ENCODE measurements around the gene TRH.
"Not testable (repeated sequence)": the region's sequence is repeated elsewhere in the genome, so short reads cannot be mapped to it uniquely, and the experiment has no call there.

Gene TRH

DNA sequence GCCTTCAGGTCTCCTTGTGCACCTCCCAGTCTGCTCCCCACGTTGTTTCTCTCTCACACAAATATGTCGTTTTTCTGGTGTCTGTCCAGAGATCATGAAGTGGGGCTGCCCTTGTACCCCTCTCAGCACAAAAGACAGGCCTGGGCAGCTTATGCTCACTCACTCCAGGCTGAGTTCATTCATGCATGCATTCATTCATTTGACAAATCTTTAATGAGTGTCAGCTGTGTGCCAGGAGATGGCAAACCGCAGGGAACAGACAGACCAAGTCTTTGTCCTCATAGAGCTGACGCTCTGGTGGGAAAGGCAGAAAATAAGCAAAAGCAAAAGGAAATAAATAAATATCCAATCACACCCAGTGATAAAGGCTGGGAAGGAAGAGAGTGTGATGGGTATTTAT, 7.6 kb upstream of the TRH start:
- DNase-seq, result no peak

- DNase-seq, result no peak
Measured at GRCh38 chr3:129967761-129968160, 6.8 kb upstream of the TRH start.

DNA sequence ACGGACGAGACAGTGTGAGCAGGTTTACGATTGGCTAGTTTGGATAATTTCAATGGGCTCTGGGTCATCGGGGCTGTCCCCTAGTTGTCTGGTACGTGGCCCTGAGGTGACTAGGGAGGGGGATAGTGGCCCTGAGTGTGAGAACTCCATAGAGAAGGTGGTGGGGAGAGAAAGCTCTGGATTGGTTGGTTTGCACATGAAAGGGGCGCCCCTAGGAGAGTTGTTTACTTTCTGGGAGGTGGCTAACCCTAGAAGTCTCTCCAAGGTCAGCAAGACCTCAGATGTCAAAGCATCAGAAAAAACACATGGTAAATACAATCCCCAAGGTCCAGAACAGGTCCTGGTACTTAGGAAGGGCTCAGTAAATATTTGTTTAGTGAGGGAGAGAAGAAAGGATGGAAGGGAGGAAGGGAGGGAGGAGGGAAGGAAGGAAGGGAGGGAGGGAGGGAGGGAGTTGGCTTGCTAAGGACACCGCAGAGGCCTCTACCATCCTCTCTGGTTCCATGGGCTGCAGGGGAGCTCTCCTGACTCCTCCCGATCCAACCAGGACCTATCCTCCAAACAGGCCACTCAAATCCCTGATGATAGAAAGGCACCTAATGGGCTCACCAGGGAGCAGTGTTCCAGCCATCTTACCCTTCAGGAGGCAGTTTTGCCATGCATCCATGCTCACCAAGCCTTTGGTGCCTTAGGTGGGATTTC, 3.0 kb upstream of the TRH start:
- DNase-seq, result no peak

- no peak for DNase-seq
Measured at GRCh38 chr3:129972301-129972700, 2.2 kb upstream of the TRH start.

- DNase-seq, result no peak
Measured at GRCh38 chr3:129973853-129974563, 512 bp upstream of the TRH start.

DNA sequence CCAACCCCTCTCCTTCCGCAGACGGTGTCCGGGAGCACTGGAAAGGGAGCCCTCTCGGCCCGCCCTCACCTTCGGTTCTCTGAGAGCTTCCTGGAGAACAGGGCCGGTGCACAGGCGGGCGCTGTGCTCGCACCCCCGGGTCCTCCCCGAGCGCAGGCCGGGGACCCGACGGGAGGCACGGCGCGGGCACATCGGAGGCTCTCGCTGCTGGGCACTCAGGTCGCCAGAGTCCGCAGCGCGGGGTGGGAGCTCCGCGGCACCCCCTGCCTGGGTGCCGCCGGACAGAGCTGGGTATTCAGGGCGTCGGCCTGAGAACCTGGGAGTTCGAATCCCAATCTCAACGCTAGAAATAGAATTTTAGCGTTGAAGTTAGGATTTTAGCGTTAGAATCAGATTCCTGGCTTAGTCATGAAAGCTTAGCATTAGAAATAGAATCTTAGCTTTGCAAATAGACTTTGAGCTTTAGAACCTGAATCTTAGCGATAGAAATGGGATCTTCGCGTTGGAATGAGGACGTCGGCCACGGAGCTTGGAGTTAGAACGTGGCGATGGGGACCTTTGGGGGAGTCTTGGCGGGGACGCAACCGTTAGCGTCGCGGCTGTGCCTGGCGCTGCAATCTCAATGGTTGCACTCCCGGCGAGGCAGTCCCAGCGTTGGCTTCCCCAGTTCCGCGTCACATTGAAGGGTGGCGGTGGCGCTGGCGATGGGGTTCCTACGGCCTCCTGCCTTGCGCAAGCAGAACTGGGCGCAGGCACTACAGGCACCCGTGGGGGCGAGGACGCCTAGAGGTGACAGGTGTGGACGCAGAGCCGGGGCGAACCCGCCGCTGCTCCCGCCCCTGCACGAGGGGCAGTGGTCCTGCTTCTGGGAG, 549 bp downstream of the TRH start:
- DNase-seq, result peak; percentile 9

DNA sequence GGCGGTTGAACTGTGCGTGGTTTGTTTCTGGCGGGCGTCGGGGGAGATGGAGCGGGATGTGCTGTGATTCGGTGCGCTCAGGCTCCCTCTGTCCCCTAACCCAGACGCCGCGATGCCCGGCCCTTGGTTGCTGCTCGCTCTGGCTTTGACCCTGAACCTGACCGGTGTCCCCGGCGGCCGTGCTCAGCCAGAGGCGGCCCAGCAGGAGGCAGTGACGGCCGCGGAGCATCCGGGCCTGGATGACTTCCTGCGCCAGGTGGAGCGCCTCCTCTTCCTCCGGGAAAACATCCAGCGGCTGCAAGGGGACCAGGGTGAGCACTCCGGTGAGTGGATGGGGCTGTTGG, 1.2 kb downstream of the TRH start:
- DNase-seq, result no peak

DNA sequence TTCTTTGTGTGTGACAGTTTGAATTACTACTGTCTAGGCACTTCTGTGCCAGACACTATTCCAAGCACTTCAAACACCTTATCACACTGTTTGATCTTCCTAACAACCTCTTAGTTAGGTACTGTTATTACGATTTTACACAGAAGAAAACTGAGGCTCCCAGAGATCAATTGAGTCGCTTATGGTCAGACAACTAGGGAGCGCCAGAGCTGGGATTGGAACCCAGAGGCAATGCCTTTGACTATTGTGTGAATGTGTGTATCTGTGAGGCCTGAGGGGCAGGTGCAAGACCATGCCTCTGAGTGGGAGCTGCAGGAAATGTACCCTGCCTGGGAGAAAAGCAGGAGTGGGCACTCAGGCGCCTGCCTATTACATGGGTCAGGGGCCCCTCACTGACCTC, 1.8 kb downstream of the TRH start:
- DNase-seq, result no peak

DNA sequence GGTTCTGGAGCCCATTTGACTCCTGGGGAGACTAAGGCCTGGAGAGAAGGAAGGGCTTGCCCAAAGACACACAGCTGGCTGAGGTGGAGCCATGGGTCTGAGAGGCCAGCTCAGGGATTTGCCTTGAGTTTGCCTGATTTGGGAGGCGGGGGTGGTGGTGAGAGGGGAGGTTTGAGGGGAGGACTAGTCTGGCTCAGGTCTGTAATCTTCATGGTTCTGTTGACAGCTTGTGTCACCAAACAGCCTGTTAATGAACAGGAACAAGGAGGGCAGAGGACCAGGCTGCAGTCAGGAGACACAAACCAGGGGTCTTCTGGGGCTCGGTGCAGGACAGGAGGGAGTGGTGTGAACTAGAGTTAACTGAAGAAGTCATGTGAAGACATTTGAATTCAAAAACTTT, 3.6 kb downstream of the TRH start:
- DNase-seq, result no peak

- DNase-seq, result no peak
Measured at GRCh38 chr3:129979905-129980304, 5.4 kb downstream of the TRH start.

DNA sequence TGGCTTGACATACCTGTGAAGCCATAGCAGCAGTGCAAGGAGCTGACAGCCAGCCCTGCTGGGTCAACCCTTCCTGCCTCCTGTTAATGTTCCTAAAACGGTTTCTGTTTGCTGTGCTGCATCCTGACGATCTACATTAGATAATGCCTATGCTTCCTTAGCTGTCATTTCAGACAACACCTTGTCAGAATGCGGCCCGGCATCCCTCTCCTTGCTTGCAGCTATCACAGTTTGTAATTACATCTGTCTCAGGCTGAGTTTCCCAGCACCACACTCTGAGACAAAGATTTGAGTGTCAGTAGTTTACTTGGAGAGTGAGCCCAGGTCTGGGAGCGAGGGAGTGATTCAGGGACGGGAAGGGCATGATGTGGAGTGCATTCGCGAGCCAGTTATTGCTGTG, 9.0 kb downstream of the TRH start:
- no peak for DNase-seq

DNA sequence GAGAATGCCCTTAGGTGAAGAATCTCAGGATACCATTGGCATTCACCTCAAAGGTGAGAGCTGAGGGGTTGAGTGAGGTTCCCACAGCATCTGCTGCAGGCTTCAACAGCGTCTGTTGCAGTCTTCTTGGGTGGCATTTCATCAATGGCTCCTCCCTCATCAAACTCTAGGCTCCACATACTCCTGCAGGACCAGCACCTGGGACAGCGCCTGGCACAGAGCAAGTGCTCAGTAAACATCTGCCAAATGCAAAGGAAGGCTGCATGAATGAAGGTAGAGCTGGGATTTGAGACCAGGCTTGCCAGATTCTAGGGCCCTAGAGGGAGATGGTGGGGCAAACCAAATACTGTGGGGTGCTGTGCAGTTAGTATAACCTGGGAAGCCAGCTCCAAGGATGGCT, 9.6 kb downstream of the TRH start:
- no peak for DNase-seq

DNA sequence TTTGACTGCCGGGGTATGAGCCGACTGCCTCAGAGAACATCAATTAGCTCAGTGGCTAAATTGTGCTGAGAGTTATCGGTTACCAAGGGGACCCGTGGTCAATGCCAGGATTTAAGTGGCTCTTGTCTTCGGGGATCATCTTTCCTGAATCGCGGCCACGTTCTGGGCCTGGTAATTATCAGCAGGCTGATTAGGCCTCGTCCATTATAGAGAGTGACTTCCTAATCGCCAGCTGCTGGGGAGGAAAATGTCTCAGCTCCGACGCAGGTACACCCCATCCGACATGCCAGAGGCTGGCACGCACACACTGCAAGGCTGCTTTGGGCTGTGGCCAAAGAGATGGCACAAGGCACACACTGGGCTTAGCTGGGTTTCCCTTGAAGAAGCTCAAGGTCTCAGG, 10.6 kb downstream of the TRH start:
- DNase-seq, result no peak

- DNase-seq, result no peak
Measured at GRCh38 chr3:129988429-129988828, 13.9 kb downstream of the TRH start.

DNA sequence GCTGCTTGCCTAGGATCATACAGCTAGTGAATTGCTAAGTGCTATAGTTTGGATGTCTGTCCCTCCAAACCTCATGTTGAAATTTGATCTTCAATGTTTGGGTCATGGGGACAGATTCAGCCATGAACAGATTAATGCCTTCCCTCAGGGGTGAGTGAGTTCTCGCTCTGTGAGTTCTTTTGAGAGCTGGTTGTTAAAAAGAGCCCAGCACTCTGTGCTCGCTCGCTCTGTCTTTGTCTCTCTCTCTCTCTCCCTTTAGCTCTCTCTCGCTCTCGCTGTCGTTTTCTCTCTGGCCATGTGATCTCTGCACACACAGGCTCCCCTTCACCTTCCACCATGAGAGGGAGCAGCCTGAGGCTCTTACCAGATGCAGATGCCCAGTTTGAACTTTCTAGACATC, 14.9 kb downstream of the TRH start:
- no peak for DNase-seq

DNA sequence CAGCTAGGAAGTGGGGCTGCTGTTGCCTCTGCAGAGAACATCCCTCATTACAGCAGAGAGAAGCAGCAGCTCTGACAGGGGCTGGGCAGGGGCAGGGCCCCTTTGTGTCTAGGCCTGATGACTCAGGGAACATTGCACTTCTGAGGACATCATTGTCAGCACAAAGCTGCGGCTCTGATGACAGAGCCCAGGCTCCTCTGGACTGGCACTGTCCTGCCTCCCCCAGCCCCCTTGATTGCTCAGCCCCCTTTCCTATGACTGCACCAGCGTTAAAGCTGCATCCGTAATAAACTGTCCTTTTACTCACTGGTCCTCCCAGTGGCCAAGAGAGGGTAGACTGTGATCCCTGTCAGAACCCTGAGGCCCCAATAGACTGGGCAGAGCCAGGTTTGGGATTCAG, 18.3 kb downstream of the TRH start:
- no peak for DNase-seq

GRCh38 chr3:129994883-129995559, 20.5 kb downstream of the TRH start:
- DNase-seq, result no peak

DNA sequence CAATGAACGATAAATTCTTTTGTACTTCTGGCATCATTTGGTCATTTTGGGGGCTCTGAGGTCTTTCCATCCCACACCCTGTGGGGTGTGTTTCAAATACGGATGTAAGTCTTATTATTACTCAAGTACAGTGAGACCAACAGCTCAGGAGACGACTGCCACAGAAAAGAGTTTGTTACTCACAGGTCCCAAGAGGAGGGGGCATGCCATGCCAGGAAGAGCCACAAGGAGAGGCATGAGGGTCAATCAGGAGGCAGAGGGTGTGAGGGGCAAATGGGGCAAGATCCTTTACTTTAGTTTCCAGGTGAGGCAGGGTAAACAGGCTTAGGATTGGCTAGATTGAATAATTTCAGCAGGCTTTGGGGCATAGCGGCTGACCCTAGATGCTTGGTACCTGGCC, 21.6 kb downstream of the TRH start:
- no peak for DNase-seq

GRCh38 chr3:129999176-129999575, 24.7 kb downstream of the TRH start:
- not testable (repeated sequence) for DNase-seq

GRCh38 chr3:130002666-130003598, 28.4 kb downstream of the TRH start:
- DNase-seq, result peak; percentile 62

DNA sequence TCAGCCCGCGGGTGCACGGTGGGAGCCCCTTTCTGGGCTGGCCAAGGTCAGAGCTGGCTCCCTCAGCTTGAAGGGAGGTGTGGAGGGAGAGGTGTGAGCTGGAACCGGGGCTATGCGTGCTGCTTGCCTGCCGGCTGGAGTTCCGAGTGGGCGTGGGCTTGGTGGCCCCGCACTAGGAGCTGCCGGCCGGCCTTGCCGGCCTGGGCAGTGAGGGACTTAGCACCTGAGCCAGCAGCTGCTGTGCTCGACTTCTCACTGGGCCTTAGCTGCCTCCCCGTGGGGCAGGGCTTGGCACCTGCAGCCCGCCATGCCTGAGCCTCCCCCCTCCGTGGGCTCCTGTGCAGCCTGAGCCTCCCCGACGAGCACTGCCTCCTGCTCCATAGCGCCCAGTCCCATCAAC, 36.0 kb downstream of the TRH start:
- no peak for DNase-seq

DNA sequence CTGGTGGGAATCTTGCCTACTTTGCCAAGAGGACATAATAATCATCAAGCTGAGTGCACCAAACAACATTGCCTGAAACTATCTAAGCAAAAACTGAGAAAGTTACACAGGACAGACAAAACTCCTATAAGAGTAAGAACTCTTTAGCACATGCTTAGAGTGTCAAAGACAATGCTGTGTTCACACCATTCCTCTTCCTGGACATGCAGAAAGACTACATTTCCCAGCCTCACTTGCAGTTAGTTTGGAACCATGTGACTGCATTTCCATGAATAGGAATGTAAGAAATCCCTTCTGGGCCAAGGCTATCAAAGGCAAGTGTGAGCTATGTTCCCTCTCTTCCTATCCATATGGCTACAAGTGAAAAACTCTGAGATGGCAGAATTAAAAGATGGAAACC, 37.6 kb downstream of the TRH start:
- DNase-seq, result not testable (repeated sequence)
